Thyroid gland (tissue), 4 donors: ENCODE measurements around the gene CLRN2. TPM values are rescaled to one million over a fixed set of nuclear protein-coding genes. Genes with fewer than 3 reads are reported as not detected.

Experiments used
- DNase-seq, 2 donors: peaks; one replicate each; pipeline ENCODE4 v3.0.0-alpha.2; 2019
- H3K27ac ChIP-seq, 3 donors: fragments of 200-600 bp; sonication (generic); 1 replicate in 2 of 3; 2 replicates in 1 of 3; pipeline ENCODE4 v1.5.1; 2016 to 2019; ENCODE audit warnings: mild to moderate bottlenecking in 1 of 3, moderate library complexity in 1 of 3
- H3K27me3 ChIP-seq: fragments of 200-600 bp; sonication (generic); one replicate; pipeline ENCODE4 v1.5.1; 2019
- H3K36me3 ChIP-seq, 2 donors: fragments of 200-600 bp; sonication (generic); one replicate each; pipeline ENCODE4 v1.5.1; 2016 to 2019
- H3K4me1 ChIP-seq, 2 donors: fragments of 200-600 bp; sonication (generic); one replicate each; pipeline ENCODE4 v1.5.1; 2017 to 2019
- H3K4me3 ChIP-seq, 3 donors: fragments of 200-600 bp; sonication (generic); replicated peaks in 1 of 3; 1 replicate in 2 of 3; 2 replicates in 1 of 3; pipeline ENCODE4 v1.5.1; 2016; ENCODE audit warnings: mild to moderate bottlenecking in 1 of 3
- H3K9me3 ChIP-seq: fragments of 200-600 bp; sonication (generic); one replicate; pipeline ENCODE4 v1.5.1; 2017
- CTCF ChIP-seq, 6 experiments: fragments of 200-600 bp in 3 of 6; fragments of 450-650 bp in 3 of 6; sonication (generic) in 3 of 6; IDR thresholded peaks; one replicate each; pipeline ENCODE4 v1.5.1; 2016 to 2019; ENCODE audit warnings: antibody characterized with exemption in 6 of 6, mild to moderate bottlenecking in 2 of 6, inconsistent platforms in 1 of 6, moderate library complexity in 1 of 6
- POLR2A ChIP-seq, 2 donors: fragments of 450-650 bp; IDR thresholded peaks; one replicate each; pipeline ENCODE4 v1.6.1; 2017; ENCODE audit warnings: antibody characterized with exemption in 2 of 2, mild to moderate bottlenecking in 2 of 2, moderate library complexity in 1 of 2
- WGBS, 2 donors: methylation state at CpG; one replicate each; pipeline ENCODE4 v1.1.5; 2017; 5-methylcytosine and 5-hydroxymethylcytosine counted together
- intact Hi-C: fragments of 100-400 bp; cut with DNase I; formaldehyde crosslinking; loops from one replicate; pipeline ENCODE4 v1.15.1; 2023
- total RNA-seq, 4 donors: library from RNA; depleted of rRNA; stranded (reverse); fragments of >200 nt; gene quantifications; one replicate each; pipeline ENCODE4 v1.2.3, GENCODE V29; 2016

CLRN2 gene
- total RNA-seq, 4 donors from 2014 or later, result not detected

- no peak overlapping the region for H3K4me3 ChIP-seq
- intact Hi-C loops, result no loop called here
- no peaks in the 10 kb centered on the region for H3K9me3 ChIP-seq
- peaks cover 4 to 5% of the 10 kb centered on the region in 2 donors for H3K4me1 ChIP-seq
- peaks cover 19 to 26% of the 10 kb centered on the region in 2 donors for H3K36me3 ChIP-seq
- WGBS, 2 donors, result 78 to 87% methylated on average over 5 of the region's 5 CpGs
- H3K27ac ChIP-seq, result no peak overlapping the region
- no peak for DNase-seq
- TF ChIP-seq POLR2A (IDR thresholded peaks at IDR 0.05), result no peak
- no peak for TF ChIP-seq CTCF (IDR thresholded peaks at IDR 0.05)
- no peaks in the 10 kb centered on the region for H3K27me3 ChIP-seq
These were observed 25.8 kb upstream of the CLRN2 start for GRCh38 chr4:17489123-17489522.

DNA sequence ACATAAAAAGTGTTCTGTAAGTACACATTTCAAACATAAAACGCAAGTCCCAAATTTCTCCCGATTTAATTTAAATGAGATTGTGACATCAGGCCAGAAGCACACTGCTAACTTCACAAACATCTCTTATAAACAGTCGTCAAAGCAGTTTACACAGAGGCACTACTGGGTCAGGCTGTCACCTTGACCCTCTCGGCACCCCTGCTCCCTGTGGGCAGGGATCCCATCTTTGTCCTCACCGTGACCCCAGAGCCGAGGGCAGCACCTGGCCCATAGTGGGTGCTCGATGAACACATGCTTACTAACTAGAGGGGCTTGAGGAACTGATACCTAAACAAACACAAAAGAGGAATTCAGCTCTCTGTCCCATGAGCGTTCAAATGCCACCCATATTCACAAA is 25.2 kb upstream of the CLRN2 start:
- Histone ChIP-seq H3K36me3 (peaks cover 19 to 26% of the 10 kb centered on the region in 2 donors), H3K4me1 (peaks cover 4 to 5% of the 10 kb centered on the region in 2 donors), H3K9me3 (no peaks in the 10 kb centered on the region), H3K27ac (no peak overlapping the region), H3K27me3 (no peaks in the 10 kb centered on the region), H3K4me3 (no peak overlapping the region)
- no peak for TF ChIP-seq POLR2A (IDR thresholded peaks at IDR 0.05)
- no peak for TF ChIP-seq CTCF (IDR thresholded peaks at IDR 0.05)
- DNase-seq, result no peak
- intact Hi-C loops, result no loop called here
- 79 to 90% methylated on average over 8 of the region's 8 CpGs for WGBS, 2 donors

DNA sequence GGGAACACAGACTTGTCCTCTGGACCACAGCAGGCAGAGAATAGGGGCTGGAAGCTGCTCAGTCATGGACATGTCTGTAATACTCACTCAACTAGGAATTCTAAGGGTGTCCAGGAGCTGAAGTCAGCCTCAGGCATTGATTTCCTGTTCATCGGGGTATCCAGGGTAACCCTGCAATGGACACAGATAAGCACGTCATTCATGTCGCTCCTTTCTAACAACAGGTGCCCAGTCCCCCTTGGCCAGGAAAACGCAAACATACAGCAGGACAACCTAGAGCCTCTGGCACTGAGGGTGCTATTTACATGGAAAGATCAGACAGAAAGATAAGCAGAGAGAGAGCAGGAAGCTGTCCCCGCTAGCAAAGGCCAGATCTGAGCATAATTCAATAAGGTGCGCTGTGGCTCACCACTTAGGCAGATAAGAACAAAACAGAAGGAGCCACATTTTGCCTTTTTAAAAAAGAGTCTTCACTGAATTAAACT is 24.3 kb upstream of the CLRN2 start:
- H3K27ac ChIP-seq, result no peak overlapping the region
- DNase-seq, result no peak
- H3K4me1 ChIP-seq, result peaks cover 4 to 5% of the 10 kb centered on the region in 2 donors
- H3K27me3 ChIP-seq, result no peaks in the 10 kb centered on the region
- H3K9me3 ChIP-seq, result no peaks in the 10 kb centered on the region
- H3K4me3 ChIP-seq, result no peak overlapping the region
- WGBS, 2 donors, result 71 to 80% methylated on average over 6 of the region's 6 CpGs
- TF ChIP-seq CTCF (IDR thresholded peaks at IDR 0.05) (no peak), POLR2A (IDR thresholded peaks at IDR 0.05) (no peak)
- intact Hi-C loops, result no loop called here
- peaks cover 22 to 26% of the 10 kb centered on the region in 2 donors for H3K36me3 ChIP-seq

DNA sequence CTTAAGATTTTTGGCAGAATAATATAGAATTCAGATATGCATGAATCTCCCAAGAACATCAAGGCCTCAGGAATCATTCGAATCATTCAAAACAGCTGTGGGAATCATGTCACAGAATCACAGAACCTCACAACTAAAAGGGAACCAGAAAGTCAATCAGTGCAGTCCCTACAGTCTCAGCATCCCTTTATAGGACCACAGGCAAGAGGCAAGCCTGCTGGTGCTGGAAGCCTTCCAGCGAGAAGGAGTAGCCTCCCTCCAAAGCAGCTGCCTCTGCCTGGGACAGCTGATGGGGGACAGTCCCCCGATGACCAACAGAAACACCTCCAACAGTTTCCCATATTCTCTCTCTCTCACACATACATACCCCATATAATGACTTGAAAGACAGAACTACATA is 23.8 kb upstream of the CLRN2 start:
- DNase-seq, result no peak
- intact Hi-C loops, result no loop called here
- TF ChIP-seq CTCF (IDR thresholded peaks at IDR 0.05) (no peak), POLR2A (IDR thresholded peaks at IDR 0.05) (no peak)
- Histone ChIP-seq H3K4me3 (no peak overlapping the region), H3K9me3 (no peaks in the 10 kb centered on the region), H3K4me1 (peaks cover 4 to 5% of the 10 kb centered on the region in 2 donors), H3K36me3 (peaks cover 20 to 26% of the 10 kb centered on the region in 2 donors), H3K27me3 (no peaks in the 10 kb centered on the region), H3K27ac (no peak overlapping the region)
- WGBS, 2 donors, result 82 to 88% methylated on average over 3 of the region's 3 CpGs

GRCh38 chr4:17492058-17492741 is 22.8 kb upstream of the CLRN2 start:
- H3K9me3 ChIP-seq, result no peaks in the 10 kb centered on the region
- no peak overlapping the region for H3K4me3 ChIP-seq
- no peaks in the 10 kb centered on the region for H3K27me3 ChIP-seq
- 50 to 80% methylated on average over 7 to 15 of the region's 15 CpGs for WGBS, 2 donors
- DNase-seq, result peak; percentile 52 to 60
- H3K36me3 ChIP-seq, result peaks cover 19 to 20% of the 10 kb centered on the region in 2 donors
- intact Hi-C loops, result no loop called here
- peaks cover 4 to 5% of the 10 kb centered on the region in 2 donors for H3K4me1 ChIP-seq
- TF ChIP-seq CTCF (IDR thresholded peaks at IDR 0.05) (no peak), POLR2A (IDR thresholded peaks at IDR 0.05) (no peak)
- no peak overlapping the region for H3K27ac ChIP-seq
